Astrocyte of the spinal cord (primary cell): ENCODE results near the gene VPS29.

Experiments
- DNase-seq: peaks from one replicate; pipeline ENCODE4 v3.0.0; 2011; ENCODE audit warnings: low read depth, low spot score
- H3K4me3 ChIP-seq: 2 replicates; pipeline ENCODE4 v1.5.1; 2011; ENCODE audit warnings: low read depth, mild to moderate bottlenecking, low read length, moderate library complexity
- CTCF ChIP-seq: IDR thresholded peaks from 2 replicates; pipeline ENCODE4 v1.5.1; 2012; ENCODE audit warnings: low read depth, mild to moderate bottlenecking, low read length, inconsistent platforms
- in situ Hi-C: cut with HindIII; loops from 2 replicates; pipeline ENCODE4 v1.10.0; 2017; ENCODE audit warnings: low sequenced_read_pairs

VPS29 gene

GRCh38 chr12:110501752-110502738 lies at the start of gene VPS29, which contains the start of gene RAD9B:
TSS of gene VPS29 (minus strand) at chr12:110502111. CDS start at chr12:110502051, 60 bp downstream.
TSS of gene RAD9B (plus strand) at chr12:110502331. CDS start at chr12:110502338, 7 bp downstream.
- H3K4me3 ChIP-seq, result peak within 1 kb of the TSS; percentile 91
- in situ Hi-C loops, result no loop called here
- peak; percentile 98 for DNase-seq
- TF ChIP-seq CTCF, result no peak

GRCh38 chr12:110550981-110551380 lies 49.1 kb upstream of the VPS29 start:
- in situ Hi-C loops, result no loop called here
- no peak for DNase-seq
- H3K4me3 ChIP-seq, result no peak overlapping the region
- no peak for TF ChIP-seq CTCF

GRCh38 chr12:110549716-110550115 lies 47.8 kb upstream of the VPS29 start:
- in situ Hi-C loops, result no loop called here
- no peak overlapping the region for H3K4me3 ChIP-seq
- TF ChIP-seq CTCF, result no peak
- no peak for DNase-seq

GRCh38 chr12:110548678-110549077 lies 46.8 kb upstream of the VPS29 start:
- in situ Hi-C loops, result no loop called here
- no peak for DNase-seq
- no peak overlapping the region for H3K4me3 ChIP-seq
- no peak for TF ChIP-seq CTCF

GRCh38 chr12:110547090-110547489 lies 45.2 kb upstream of the VPS29 start:
- no peak for TF ChIP-seq CTCF
- no peak for DNase-seq
- H3K4me3 ChIP-seq, result no peak overlapping the region
- in situ Hi-C loops, result no loop called here

GRCh38 chr12:110546339-110546738 lies 44.4 kb upstream of the VPS29 start:
- in situ Hi-C loops, result no loop called here
- no peak for TF ChIP-seq CTCF

More at GRCh38 chr12:110546339-110546738, 44.4 kb upstream of the VPS29 start:
- DNase-seq, result peak; percentile 92
- no peak overlapping the region for H3K4me3 ChIP-seq
